NCI-H524 treated with DMSO at 0.1 percent for 48 hours (cell line): ENCODE measurements around the gene GPR107.

Experiments
- DNase-seq: peaks from one replicate; lab custom pipeline; 2025; lab: John Stamatoyannopoulos, UW

The GPR107 gene

DNA sequence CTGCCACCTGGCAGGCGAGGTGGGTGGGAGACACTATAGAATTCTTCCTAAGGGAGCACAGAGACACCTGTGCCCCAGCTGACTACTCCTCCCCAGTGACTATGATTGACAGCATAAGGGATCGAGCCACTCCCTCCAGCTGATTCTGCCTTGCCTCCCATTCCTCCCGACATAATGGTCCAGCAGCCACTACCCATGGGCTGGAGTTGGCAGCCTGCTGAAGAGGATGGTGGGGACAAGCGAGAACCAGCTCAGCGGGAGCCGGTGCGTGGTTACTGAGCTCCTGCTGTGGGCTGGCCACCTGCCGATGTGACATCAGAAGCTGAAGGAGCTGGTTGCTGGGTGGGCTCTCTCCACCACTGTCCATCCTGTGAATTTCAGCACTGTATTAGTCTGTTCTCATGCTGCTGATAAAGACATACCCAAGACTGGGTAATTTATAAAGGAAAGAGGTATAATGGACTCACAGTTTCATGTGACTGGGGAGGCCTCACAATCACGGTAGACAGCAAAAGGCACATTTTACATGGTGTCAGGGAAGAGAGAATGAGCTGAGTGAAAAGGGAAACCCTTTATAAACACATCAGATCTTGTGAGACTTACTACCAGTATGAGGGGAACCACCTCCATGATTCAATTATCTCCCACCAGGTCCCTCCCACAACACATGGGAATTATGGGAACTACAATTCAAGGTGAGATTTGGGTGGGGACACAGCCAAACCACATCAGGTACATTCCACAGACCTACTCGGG lies 106.4 kb downstream of the GPR107 start:
- no peak for DNase-seq

DNA sequence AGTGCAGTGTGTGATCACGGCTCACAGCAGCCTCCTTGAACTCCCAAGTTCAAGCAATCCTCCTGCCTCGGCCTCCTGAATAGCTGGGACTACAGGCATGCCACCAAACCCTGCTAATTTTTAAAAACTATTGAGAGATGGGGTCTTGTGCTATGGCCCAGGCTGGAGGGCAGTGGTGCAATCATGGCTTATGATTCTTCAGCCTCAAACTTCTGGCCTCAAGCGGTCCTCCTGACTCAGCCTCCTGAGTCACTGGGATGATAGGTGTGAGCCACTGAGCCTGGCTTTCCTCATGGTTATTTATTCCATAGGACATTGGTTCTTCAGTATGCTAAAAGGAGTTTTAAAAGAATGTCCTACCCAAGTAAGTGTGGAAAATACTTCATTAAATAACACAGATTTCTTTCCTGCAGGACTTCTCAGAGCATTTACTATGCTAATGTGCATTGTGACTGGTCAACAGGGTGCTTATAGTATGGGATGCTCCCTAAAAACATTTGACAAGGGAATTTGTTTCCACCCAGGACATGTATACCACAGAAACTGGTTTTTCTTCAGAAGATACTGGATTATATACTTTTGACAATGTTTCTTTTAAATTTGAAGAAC lies 107.3 kb downstream of the GPR107 start:
- DNase-seq, result no peak

GRCh38 chr9:130165579-130165978 lies 111.9 kb downstream of the GPR107 start:
- DNase-seq, result no peak

DNA sequence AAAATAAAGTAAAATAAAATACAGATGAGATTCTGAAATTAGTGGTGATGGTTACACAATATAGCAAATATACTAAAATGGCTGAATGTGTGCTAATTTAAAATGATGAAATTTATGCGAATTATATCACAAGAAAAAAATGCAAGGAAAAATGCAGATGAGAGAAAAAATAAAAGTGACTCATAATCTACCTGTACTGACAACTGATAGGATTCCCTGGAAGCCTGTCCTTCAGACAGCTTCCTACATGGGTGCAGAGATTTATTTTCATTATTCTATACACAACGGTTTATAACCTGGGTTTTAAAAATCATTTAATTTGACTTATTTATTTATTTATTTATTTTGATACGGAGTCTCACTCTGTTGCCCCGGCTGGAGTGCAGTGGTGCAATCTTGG lies 112.7 kb downstream of the GPR107 start:
- no peak for DNase-seq

DNA sequence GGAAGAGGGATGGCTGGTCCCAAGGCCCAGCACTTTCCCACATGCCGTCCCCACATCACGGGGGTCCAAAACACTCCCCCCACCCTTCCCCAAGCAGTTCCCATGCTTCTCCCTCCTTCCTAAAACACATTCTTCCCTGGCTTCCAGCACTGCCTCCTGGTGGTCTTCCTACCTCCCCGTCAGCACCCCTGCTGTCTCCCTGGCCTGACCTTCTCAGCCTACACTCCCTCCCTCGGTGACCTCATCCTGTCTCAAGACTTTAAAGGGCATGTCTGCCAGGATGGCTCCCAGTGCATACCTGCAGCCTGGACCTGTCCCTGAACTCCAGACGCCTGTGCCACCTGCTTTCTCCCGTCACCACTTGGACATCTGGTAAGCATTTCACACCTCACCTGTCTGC lies 114.2 kb downstream of the GPR107 start:
- DNase-seq, result no peak

GRCh38 chr9:130171226-130172148 lies 117.8 kb downstream of the GPR107 start:
- no peak for DNase-seq

- DNase-seq, result no peak
Observed at GRCh38 chr9:130172161-130172857, 118.6 kb downstream of the GPR107 start, which contains the start of gene NCS1. TSS of gene NCS1 (plus strand) at chr9:130172404. CDS start at chr9:130172664, 260 bp downstream.

DNA sequence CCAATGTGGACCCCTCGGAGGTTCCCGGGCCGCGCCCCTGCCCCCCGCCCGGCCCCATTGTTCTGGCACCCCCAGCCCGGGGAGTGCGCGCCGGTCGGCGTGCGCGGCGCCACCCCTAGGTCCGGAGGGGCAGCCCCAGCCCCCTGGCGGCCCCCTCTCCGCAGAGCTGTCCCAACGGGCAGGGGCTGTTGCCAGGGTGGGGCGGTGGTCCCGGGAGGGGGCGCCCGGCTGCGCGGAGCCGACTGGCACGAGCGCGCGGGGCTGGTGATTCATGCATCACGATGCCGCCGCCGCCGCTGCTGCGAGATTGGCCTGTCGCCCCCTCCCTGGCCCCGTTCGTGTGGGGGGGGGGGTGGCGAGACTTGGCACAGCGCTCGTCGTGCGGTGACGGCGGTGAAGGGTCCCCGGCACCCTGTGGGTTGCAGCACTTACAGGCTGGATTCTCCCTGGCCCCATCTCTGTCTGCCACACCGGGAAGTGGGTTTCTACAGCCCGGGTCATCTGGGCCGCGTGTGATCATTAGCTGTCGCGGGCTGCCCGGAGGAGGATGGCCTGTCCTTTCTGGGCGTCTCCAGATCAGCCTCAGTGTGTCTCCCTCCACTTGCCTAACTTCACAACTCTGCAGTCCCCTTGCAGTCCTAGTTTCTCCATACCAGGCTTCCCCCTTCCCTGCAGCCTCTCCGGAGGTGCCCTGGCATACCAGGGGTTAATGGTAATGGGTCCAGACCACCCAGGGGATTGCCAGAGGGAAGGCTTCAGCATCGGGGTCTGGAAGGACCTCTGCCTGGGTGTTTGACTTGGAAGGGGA lies 119.4 kb downstream of the GPR107 start:
- DNase-seq, result no peak

GRCh38 chr9:130173666-130173983 lies 119.9 kb downstream of the GPR107 start:
- no peak for DNase-seq

DNA sequence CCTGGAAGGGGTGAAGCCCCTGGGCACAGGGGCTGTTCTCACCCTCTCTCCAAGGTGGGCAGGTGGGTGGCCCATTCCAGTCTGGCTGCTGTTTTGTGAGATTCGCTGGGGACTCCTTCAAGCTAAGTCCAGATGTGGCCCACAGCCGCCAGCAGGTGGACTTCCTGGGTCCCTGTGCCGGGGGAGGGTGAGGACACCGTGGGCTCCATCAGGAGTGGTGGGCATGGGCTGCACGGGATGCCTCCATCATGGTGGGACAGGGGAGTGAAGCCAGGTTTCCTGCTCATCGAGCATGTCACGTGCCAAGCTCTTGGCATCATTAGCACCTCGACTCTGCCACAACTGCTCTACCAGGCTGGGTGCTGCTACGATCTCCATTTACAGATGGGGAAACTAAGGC lies 120.3 kb downstream of the GPR107 start:
- no peak for DNase-seq

GRCh38 chr9:130174920-130175321 lies 121.2 kb downstream of the GPR107 start:
- no peak for DNase-seq

- DNase-seq, result no peak
Observed at GRCh38 chr9:130175355-130175754, 121.6 kb downstream of the GPR107 start.

- no peak for DNase-seq
Observed at GRCh38 chr9:130176760-130177159, 123.1 kb downstream of the GPR107 start.

DNA sequence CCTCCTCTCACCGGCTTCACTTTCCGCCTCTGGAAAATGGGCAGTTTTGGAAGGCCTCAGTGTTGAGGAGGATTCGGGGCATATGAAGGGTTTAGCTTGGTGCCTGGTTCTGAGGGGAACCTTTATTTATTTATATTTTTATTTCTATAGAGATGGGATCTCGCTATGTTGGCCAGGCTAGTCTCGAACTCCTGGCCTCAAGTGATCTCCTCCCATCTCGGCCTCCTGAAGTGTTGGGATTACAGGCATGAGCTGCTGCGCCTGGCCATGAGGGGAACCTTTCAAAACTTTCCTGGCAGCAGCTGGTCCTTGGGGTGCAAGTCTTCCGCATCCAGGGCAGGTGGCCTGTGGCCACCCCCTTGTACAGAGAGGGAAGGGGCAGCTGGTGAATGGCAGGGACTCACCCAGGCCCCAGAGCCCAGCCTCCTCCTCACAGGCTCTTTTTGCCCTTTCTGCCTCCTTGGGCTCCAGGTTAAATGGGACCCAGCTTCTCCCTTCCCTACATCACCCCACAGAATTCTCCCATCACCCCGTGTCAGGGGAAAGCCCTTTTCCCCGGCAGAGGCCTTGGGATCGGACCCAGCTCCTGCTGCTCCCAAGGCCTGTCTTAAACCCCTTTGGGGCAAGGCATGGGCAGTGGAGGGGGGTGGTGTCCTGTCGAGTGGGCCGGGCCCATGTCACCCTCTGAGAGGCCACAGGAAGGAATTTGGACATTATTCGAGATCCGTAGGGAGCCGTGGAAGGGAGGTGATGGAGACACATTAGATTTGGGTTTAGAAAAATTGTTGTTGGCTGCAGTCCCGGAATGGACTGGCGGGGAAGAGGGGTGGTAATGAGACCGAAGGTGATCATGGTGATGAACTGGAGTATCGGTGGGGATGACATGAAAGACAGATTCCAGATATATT lies 124.4 kb downstream of the GPR107 start:
- DNase-seq, result no peak

GRCh38 chr9:130179331-130179907 lies 125.7 kb downstream of the GPR107 start:
- DNase-seq, result no peak

DNA sequence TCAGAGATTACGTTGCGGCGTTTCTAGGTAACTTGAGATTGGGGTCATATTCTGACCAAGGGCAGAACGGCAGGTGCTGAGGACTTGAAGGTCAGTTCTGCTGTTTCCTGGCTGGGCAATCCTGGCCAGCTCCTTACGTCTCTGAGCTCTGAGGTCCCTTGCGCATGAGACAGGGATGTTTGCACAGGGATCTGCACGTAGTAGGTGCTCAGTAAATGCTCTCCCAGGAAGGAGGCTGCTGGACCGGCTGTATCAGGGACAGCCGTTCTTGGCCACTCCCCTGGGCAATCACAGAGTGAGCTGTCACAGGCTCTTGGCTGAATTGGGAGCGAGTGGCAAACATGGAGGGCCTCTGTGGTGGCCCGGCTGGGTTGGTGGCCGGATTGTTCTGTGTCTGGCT lies 126.8 kb downstream of the GPR107 start:
- DNase-seq, result no peak

- DNase-seq, result no peak
Observed at GRCh38 chr9:130181678-130182380, 128.1 kb downstream of the GPR107 start.

DNA sequence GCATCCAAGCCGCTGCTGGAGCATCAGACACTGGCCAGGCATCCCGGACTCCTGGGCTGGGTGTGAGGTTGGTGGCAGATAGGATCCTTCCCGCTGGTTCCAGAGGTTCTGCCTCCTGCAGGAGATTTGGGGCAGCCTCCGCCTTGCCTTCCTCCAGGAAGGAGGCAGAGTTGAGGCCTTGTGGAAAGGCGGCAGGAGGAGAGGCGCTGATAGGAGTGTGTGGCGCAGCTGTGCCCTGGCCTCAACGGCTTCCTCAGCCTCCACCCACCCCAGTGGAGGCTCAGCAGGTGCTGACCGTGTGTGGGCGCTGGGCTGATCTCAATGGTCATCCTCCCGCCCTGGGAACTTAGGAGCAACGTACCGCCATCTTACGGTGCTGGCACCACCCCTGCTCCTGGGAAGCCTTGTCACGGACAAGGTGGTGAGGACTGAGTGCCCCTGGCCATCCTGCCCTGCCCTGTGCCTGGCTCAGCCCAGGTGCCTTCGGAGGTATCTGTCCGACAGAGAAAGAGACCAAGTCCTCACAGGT lies 128.7 kb downstream of the GPR107 start:
- DNase-seq, result no peak
